Adrenal gland (tissue), 12 donors: ENCODE data around the gene DCAF11. TPM values are rescaled to one million over a fixed set of nuclear protein-coding genes. Genes with fewer than 3 reads are reported as not detected.

Source experiments
- DNase-seq, 7 donors: peaks; one replicate each; pipeline ENCODE4 v3.0.0-alpha.2; 2019 to 2020
- H3K27ac ChIP-seq, 5 donors: fragments of 200-600 bp; sonication (generic) in 4 of 5; 1 replicate in 3 of 5; 2 replicates in 2 of 5; pipeline versions ENCODE4 v1.5.1 to v1.8.0; 2016 to 2020; ENCODE audit warnings: mild to moderate bottlenecking in 1 of 5
- H3K27me3 ChIP-seq: fragments of 200-600 bp; 2 replicates; pipeline ENCODE4 v1.8.0; 2021
- H3K36me3 ChIP-seq, 2 donors: fragments of 200-600 bp; replicated peaks in 1 of 2; 1 replicate in 1 of 2; 2 replicates in 1 of 2; pipeline versions ENCODE4 v1.5.1 to v1.8.0; 2018 to 2022
- H3K4me1 ChIP-seq, 2 donors: fragments of 200-600 bp; replicated peaks in 1 of 2; 1 replicate in 1 of 2; 2 replicates in 1 of 2; pipeline versions ENCODE4 v1.5.1 to v1.8.0; 2018 to 2021
- H3K4me3 ChIP-seq, 4 donors: fragments of 200-600 bp; sonication (generic) in 3 of 4; one replicate each; pipeline ENCODE4 v1.5.1; 2016 to 2018
- H3K9me3 ChIP-seq, 3 donors: fragments of 200-600 bp; sonication (generic) in 1 of 3; replicated peaks in 1 of 3; 1 replicate in 2 of 3; 2 replicates in 1 of 3; pipeline versions ENCODE4 v1.5.1 to v1.8.0; 2016 to 2021
- POLR2A ChIP-seq, 2 donors: fragments of 450-650 bp; IDR thresholded peaks; one replicate each; pipeline ENCODE4 v1.6.1; 2017; ENCODE audit warnings: antibody characterized with exemption in 2 of 2, mild to moderate bottlenecking in 2 of 2, moderate library complexity in 1 of 2
- WGBS, 4 donors: extraction: QIAGEN DNeasy Blood & Tissue Kit in 2 of 4; methylation state at CpG; one replicate each; pipeline versions ENCODE4 v1.1.5 to v1.1.7; 2013 to 2017; 5-methylcytosine and 5-hydroxymethylcytosine counted together
- intact Hi-C, 2 donors: fragments of 100-400 bp; cut with DNase I; formaldehyde crosslinking; loops; one replicate each; pipeline versions ENCODE4 v1.14.1 to v1.15.0; 2022 to 2023
- polyA plus RNA-seq, 3 donors: library from polyadenylated mRNA; stranded (reverse); fragments of 200-250 nt in 2 of 3; fragments of 350-450 nt in 1 of 3; fragmentation: Illumina TruSeq in 1 of 3; extraction: RNeasy Lipid Tissue Mini Kit (QIAGEN cat#74804) in 1 of 3; gene quantifications; one replicate each; pipeline ENCODE4 v1.2.3, GENCODE V29; 2013 to 2014
- total RNA-seq, 9 donors: library from RNA; depleted of rRNA in 4 of 9; stranded (reverse); fragments of >200 nt in 4 of 9; fragments of 120-200 nt in 1 of 9; fragmentation: NEBNext Ultra II Directional in 1 of 9; extraction: Animal tissue kit (Norgen Biotek cat#: 25700) in 1 of 9; gene quantifications; one replicate each; pipeline versions ENCODE4 v1.1.0 to v1.2.4, GENCODE V29; 2013 to 2023
- TF ChIP-seq, protein P1 (sequence below), 6 experiments: fragments of 450-650 bp in 4 of 6; fragments of 200-600 bp in 2 of 6; sonication (generic) in 1 of 6; IDR thresholded peaks; 1 replicate in 5 of 6; 2 replicates in 1 of 6; pipeline versions ENCODE4 v1.5.1 to v1.8.0; 2016 to 2021; ENCODE audit warnings: antibody characterized with exemption in 6 of 6, mild to moderate bottlenecking in 2 of 6, moderate library complexity in 1 of 6
- donor health status: healthy with polysubstance abuse.
- donor health status: Bipolar disorder and iron deficiency.
- donor health status: DM: yes; HTN: yes; CAD: no.
- donor health status: DM: no; HTN: no; CAD: no.
- donor health status: DM: no; HTN: no; CAD: no.
- donor health status: DM: yes; HTN: yes; CAD: no.

DCAF11 gene
- total and polyA plus RNA-seq, 12 donors, result 40.4 to 401 (median 120) TPM

DNA sequence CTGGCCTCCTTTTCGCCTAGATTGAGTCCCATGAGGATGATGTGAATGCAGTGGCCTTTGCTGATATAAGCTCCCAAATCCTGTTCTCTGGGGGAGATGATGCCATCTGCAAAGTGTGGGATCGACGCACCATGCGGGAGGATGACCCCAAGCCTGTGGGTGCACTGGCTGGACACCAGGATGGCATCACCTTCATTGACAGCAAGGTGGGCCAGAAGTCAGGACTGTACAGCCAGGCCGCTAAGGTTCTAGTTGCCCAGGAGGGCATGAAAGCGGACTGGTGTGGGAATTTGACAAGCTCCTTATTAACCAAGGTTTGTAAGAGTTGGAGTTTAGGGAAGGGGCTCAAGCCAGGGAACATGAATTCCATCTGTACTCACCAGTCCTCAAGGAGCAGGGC, 5.1 kb downstream of the DCAF11 start:
- WGBS, 4 donors, result 94 to 96% (median 95%) methylated on average over 6 of the region's 6 CpGs
- Histone ChIP-seq H3K27ac (no peak overlapping the region), H3K27me3 (no peaks in the 10 kb centered on the region), H3K36me3 (peaks cover 0 to 71% of the 10 kb centered on the region in 2 donors), H3K4me1 (peaks cover 14 to 19% of the 10 kb centered on the region in 2 donors), H3K4me3 (no peak overlapping the region), H3K9me3 (no peaks in the 10 kb centered on the region)
- intact Hi-C loops, result no loop called here
- DNase-seq, result no peak
- TF ChIP-seq, protein P1, sequence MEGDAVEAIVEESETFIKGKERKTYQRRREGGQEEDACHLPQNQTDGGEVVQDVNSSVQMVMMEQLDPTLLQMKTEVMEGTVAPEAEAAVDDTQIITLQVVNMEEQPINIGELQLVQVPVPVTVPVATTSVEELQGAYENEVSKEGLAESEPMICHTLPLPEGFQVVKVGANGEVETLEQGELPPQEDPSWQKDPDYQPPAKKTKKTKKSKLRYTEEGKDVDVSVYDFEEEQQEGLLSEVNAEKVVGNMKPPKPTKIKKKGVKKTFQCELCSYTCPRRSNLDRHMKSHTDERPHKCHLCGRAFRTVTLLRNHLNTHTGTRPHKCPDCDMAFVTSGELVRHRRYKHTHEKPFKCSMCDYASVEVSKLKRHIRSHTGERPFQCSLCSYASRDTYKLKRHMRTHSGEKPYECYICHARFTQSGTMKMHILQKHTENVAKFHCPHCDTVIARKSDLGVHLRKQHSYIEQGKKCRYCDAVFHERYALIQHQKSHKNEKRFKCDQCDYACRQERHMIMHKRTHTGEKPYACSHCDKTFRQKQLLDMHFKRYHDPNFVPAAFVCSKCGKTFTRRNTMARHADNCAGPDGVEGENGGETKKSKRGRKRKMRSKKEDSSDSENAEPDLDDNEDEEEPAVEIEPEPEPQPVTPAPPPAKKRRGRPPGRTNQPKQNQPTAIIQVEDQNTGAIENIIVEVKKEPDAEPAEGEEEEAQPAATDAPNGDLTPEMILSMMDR (IDR thresholded peaks at IDR 0.05), result no peak
- TF ChIP-seq POLR2A (IDR thresholded peaks at IDR 0.05), result no peak

DNA sequence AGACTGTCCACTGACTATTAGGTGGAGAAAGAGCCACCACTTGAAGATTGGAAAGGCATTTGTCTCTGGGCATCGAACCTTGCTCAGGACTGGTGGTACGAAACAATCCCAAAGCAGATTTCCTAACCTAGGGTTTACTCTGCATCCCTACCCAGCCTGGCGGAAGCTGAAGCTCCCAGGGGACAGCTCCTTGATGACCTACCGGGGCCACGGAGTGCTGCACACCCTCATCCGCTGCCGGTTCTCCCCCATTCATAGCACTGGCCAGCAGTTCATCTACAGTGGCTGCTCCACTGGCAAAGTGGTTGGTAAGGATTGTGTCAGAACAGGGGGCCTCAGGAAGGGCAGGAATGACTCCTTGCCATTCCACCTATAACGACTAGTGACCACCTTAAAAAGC, 6.6 kb downstream of the DCAF11 start:
- Histone ChIP-seq H3K36me3 (peaks cover 0 to 71% of the 10 kb centered on the region in 2 donors), H3K4me3 (no peak overlapping the region), H3K4me1 (peaks cover 6 to 11% of the 10 kb centered on the region in 2 donors), H3K9me3 (no peaks in the 10 kb centered on the region), H3K27me3 (no peaks in the 10 kb centered on the region), H3K27ac (no peak overlapping the region)
- DNase-seq, result no peak
- intact Hi-C loops, result no loop called here
- 95 to 98% (median 95%) methylated on average over 6 to 8 of the region's 8 CpGs for WGBS, 4 donors
- no peak for TF ChIP-seq POLR2A (IDR thresholded peaks at IDR 0.05)
- TF ChIP-seq, protein P1 (IDR thresholded peaks at IDR 0.05), result no peak

DNA sequence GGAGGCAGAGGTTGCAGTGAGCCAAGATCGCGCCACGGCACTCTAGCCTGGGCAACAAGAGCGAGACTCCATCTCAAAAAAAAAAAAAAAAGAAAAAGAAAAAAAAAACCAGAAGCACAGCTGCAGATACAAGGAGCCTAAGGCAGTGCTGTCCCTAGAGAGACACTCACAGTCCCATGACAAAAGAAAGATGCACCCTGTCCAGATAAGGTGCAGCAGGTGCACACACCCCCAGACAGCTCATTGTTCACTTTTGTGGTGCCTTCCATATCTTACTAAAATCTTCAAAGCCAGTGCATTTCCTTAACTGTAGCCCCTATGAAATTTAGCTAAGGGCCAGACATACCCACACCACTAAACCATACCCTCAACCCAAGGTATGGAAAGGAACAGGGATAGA, 7.8 kb downstream of the DCAF11 start:
- H3K27me3 ChIP-seq, result no peaks in the 10 kb centered on the region
- no peak overlapping the region for H3K27ac ChIP-seq
- peaks cover 0 to 63% of the 10 kb centered on the region in 2 donors for H3K36me3 ChIP-seq
- no peak overlapping the region for H3K4me3 ChIP-seq
- no peaks in the 10 kb centered on the region for H3K4me1 ChIP-seq
- DNase-seq, result no peak
- 95 to 98% (median 97%) methylated on average over 4 of the region's 4 CpGs for WGBS, 4 donors
- TF ChIP-seq, protein P1 (IDR thresholded peaks at IDR 0.05), result no peak
- TF ChIP-seq POLR2A (IDR thresholded peaks at IDR 0.05), result no peak
- intact Hi-C loops, result no loop called here
- no peaks in the 10 kb centered on the region for H3K9me3 ChIP-seq

DNA sequence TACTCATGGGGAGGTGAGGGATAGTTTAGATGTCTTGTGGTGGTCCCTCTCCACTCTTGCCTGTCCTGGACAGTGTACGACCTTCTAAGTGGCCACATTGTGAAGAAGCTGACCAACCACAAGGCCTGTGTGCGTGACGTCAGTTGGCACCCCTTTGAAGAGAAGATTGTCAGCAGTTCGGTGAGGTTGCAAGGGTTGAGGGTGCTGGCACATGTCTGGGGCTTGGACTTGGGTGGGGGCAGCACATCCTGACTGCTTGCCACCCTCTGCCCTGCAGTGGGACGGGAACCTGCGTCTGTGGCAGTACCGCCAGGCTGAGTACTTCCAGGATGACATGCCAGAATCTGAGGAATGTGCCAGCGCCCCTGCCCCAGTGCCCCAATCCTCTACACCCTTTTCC, 8.3 kb downstream of the DCAF11 start:
- no peaks in the 10 kb centered on the region for H3K27me3 ChIP-seq
- no peak overlapping the region for H3K4me3 ChIP-seq
- peaks cover 0 to 1% of the 10 kb centered on the region in 2 donors for H3K4me1 ChIP-seq
- intact Hi-C loops, result no loop called here
- H3K36me3 ChIP-seq, result peaks cover 0 to 58% of the 10 kb centered on the region in 2 donors
- WGBS, 4 donors, result 90 to 93% (median 91%) methylated on average over 6 to 8 of the region's 8 CpGs
- DNase-seq, result no peak
- no peak overlapping the region for H3K27ac ChIP-seq
- H3K9me3 ChIP-seq, result no peaks in the 10 kb centered on the region
- no peak for TF ChIP-seq POLR2A (IDR thresholded peaks at IDR 0.05)
- TF ChIP-seq, protein P1 (IDR thresholded peaks at IDR 0.05), result no peak
